Lung (tissue), 12 donors: ENCODE measurements around the gene SERPINB13. TPM values are rescaled to one million over a fixed set of nuclear protein-coding genes. Genes with fewer than 3 reads are reported as not detected.
A peak's percentile ranks its signal among the peaks of the same experiment; 100 is the strongest.

Source experiments
- ATAC-seq: fragments of 200-7000 bp; cut with Tn5 transposase; one replicate; pipeline ENCODE4 v1.9.1; 2020; ENCODE audit warnings: moderate number of reproducible peaks; ENCODE audit not compliant: insufficient read depth, low FRiP score
- DNase-seq, 3 donors: peaks; one replicate each; pipeline ENCODE4 v3.0.0-alpha.2; 2013 to 2017
- H3K27ac ChIP-seq, 2 donors: one replicate each; pipeline ENCODE4 v1.5.1; 2013; ENCODE audit warnings: mild to moderate bottlenecking in 2 of 2, moderate library complexity in 2 of 2, control low read depth in 1 of 2, inconsistent platforms in 1 of 2, low read depth in 1 of 2, low read length in 1 of 2
- H3K27me3 ChIP-seq, 3 donors: one replicate each; pipeline ENCODE4 v1.5.1; 2013; ENCODE audit warnings: low read length in 2 of 3; ENCODE audit not compliant: control insufficient read depth in 3 of 3, insufficient read depth in 3 of 3
- H3K36me3 ChIP-seq, 4 donors: one replicate each; pipeline ENCODE4 v1.5.1; 2013; ENCODE audit warnings: low read length in 4 of 4, mild to moderate bottlenecking in 1 of 4, moderate library complexity in 1 of 4; ENCODE audit not compliant: control insufficient read depth in 4 of 4, insufficient read depth in 4 of 4
- H3K4me1 ChIP-seq, 5 donors: one replicate each; pipeline ENCODE4 v1.5.1; 2013; ENCODE audit warnings: low read length in 5 of 5, mild to moderate bottlenecking in 2 of 5, moderate library complexity in 1 of 5; ENCODE audit not compliant: control insufficient read depth in 5 of 5, insufficient read depth in 5 of 5
- H3K4me3 ChIP-seq: one replicate; pipeline ENCODE4 v1.5.1; 2013; ENCODE audit warnings: mild to moderate bottlenecking, control low read depth, moderate library complexity
- H3K9ac ChIP-seq, 2 donors: one replicate each; pipeline ENCODE4 v1.5.1; 2013; ENCODE audit warnings: low read length in 2 of 2, control low read depth in 1 of 2; ENCODE audit not compliant: insufficient read depth in 1 of 2
- H3K9me3 ChIP-seq, 4 donors: one replicate each; pipeline ENCODE4 v1.5.1; 2013; ENCODE audit warnings: low read length in 3 of 4, mild to moderate bottlenecking in 1 of 4, moderate library complexity in 1 of 4; ENCODE audit not compliant: control insufficient read depth in 4 of 4, insufficient read depth in 3 of 4
- WGBS, 2 donors: extraction: QIAGEN DNeasy Blood & Tissue Kit; methylation state at CpG; one replicate each; pipeline ENCODE4 v1.1.7; 2013; 5-methylcytosine and 5-hydroxymethylcytosine counted together
- polyA plus RNA-seq, 2 donors: library from polyadenylated mRNA; stranded (reverse); fragments of 200-250 nt; gene quantifications; one replicate each; pipeline ENCODE4 v1.2.1, GENCODE V29; 2013
- total RNA-seq, 2 donors: library from RNA; depleted of rRNA in 1 of 2; stranded (reverse); fragments of >200 nt in 1 of 2; gene quantifications; one replicate each; pipeline ENCODE4 v1.2.1, GENCODE V29; 2014 to 2021
- TF ChIP-seq, protein P1 (sequence below): IDR thresholded peaks from 2 replicates; pipeline ENCODE4 v1.5.1; 2012; ENCODE audit warnings: mild to moderate bottlenecking; ENCODE audit errors: control extremely low read depth, extremely low read depth
- donor health status: control.
- donor health status: control.
- donor health status: Bipolar disorder and iron deficiency.
- donor health status: healthy.
- donor health status: DM: yes; HTN: yes; CAD: no.

SERPINB13 gene
- total and polyA plus RNA-seq, 4 donors: 0.20 to 1.4 (median 0.20) TPM; not detected in 1

DNA sequence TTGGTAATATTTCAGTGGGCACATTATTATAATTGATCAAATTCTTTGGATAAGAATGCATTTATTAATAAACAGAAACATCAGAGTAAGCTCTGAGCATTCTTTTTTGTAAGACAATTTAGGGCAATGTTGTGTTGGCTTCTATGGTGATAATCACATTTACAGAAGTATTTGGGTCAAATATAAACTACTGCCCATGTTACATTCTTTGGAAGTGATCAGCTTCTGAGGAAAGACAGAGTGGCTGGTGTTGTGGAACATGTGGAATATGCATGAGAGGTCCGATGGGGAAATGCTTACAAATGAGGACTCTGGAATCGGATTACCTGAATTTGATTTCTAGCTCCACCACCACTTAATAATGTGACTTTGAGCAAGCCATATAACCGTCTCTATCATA is 19.4 kb downstream of the SERPINB13 start:
- TF ChIP-seq, protein P1, sequence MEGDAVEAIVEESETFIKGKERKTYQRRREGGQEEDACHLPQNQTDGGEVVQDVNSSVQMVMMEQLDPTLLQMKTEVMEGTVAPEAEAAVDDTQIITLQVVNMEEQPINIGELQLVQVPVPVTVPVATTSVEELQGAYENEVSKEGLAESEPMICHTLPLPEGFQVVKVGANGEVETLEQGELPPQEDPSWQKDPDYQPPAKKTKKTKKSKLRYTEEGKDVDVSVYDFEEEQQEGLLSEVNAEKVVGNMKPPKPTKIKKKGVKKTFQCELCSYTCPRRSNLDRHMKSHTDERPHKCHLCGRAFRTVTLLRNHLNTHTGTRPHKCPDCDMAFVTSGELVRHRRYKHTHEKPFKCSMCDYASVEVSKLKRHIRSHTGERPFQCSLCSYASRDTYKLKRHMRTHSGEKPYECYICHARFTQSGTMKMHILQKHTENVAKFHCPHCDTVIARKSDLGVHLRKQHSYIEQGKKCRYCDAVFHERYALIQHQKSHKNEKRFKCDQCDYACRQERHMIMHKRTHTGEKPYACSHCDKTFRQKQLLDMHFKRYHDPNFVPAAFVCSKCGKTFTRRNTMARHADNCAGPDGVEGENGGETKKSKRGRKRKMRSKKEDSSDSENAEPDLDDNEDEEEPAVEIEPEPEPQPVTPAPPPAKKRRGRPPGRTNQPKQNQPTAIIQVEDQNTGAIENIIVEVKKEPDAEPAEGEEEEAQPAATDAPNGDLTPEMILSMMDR: no peak
- 83 to 94% methylated on average over 3 of the region's 3 CpGs for WGBS, 2 donors

GRCh38 chr18:63613420-63613819 is 26.3 kb downstream of the SERPINB13 start:
- Histone ChIP-seq H3K4me3 (no peak overlapping the region), H3K36me3 (no peaks in the 10 kb centered on the region), H3K9me3 (no peaks in the 10 kb centered on the region), H3K27ac (no peak overlapping the region), H3K27me3 (no peaks in the 10 kb centered on the region), H3K4me1 (no peaks in the 10 kb centered on the region), H3K9ac (no peak overlapping the region)
- ATAC-seq (no peak), DNase-seq (no peak)
- TF ChIP-seq, protein P1: no peak
- 87% methylated on average over 4 of the region's 4 CpGs for WGBS, 2 donors

More for the DNA sequence above, 19.4 kb downstream of the SERPINB13 start:
- H3K9me3 ChIP-seq: no peaks in the 10 kb centered on the region
- no peaks in the 10 kb centered on the region for H3K27me3 ChIP-seq
- H3K36me3 ChIP-seq: no peaks in the 10 kb centered on the region
- no peak overlapping the region for H3K9ac ChIP-seq
- no peak overlapping the region for H3K27ac ChIP-seq
- no peaks in the 10 kb centered on the region for H3K4me1 ChIP-seq
- no peak for DNase-seq
- no peak for ATAC-seq
- H3K4me3 ChIP-seq: no peak overlapping the region

GRCh38 chr18:63617049-63617914 is 30.1 kb downstream of the SERPINB13 start:
- no peaks in the 10 kb centered on the region for H3K27me3 ChIP-seq
- ATAC-seq (no peak), DNase-seq (peak in 1 of 3 donors; percentile 0)
- no peaks in the 10 kb centered on the region for H3K36me3 ChIP-seq
- no peak overlapping the region for H3K9ac ChIP-seq
- no peaks in the 10 kb centered on the region for H3K4me1 ChIP-seq
- H3K4me3 ChIP-seq: no peak overlapping the region
- H3K9me3 ChIP-seq: peaks cover 0 to 5% (median 0%) of the 10 kb centered on the region in 4 donors
- TF ChIP-seq, protein P1: no peak
- no peak overlapping the region for H3K27ac ChIP-seq
- WGBS, 2 donors: 30 to 49% methylated on average over 3 of the region's 3 CpGs
